ENCODE data around the gene CLIC5.

The CLIC5 gene

DNA sequence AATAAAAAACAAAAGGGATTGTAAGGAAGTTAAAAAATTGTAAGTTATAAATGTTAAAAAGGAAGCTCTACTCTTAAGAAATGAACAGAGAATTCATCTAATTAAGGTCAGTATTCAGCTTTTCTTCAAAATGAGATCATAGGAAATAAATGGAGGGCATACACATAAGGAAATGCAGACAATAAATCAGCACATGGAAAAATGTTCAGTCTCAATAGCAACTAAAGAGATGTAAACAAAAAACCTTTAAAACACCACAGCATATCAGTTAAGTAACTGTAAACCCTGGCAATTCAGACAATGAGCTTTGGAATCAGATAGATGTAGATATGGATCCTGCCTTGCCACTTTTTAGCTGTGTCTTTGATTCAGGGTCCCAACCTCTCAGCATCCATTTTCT lies 24.0 kb upstream of the CLIC5 start:
- H3K9me3 ChIP-seq (ENCODE audit: control insufficient read depth, low read length): no peaks in the 10 kb centered on the region

DNA sequence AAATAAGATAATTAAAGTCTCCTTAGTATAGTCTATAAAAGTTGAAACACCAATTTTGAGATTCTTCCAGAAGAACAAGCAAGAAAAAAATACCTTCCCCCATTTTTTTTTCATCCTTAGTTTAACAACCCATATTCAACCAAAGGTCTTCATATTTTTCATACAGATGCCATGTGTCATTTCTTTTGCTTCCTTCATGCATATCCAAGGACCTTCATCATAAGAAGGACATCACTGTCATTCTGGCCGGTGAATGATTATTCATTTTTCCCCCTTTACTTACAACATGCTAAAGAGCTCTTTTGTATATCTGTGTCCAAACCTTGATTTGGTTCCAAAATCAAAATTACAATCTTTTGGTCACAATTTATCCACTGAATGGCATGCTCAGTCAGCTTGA lies 21.3 kb upstream of the CLIC5 start:
- Histone ChIP-seq H3K36me3 (ENCODE audit: control insufficient read depth, insufficient read depth, low read length) (no peaks in the 10 kb centered on the region), H3K4me3 (ENCODE audit: insufficient read depth, low read depth, low read length, poor library complexity, severe bottlenecking) (no peak overlapping the region), H3K4me1 (ENCODE audit: control insufficient read depth, insufficient read depth, low read length, poor library complexity, severe bottlenecking) (no peaks in the 10 kb centered on the region), H3K27me3 (replicated peaks; ENCODE audit: control insufficient read depth, insufficient read depth, low read length, poor library complexity, severe bottlenecking) (no peaks in the 10 kb centered on the region), H3K9me3 (ENCODE audit: control insufficient read depth, low read length) (no peaks in the 10 kb centered on the region), H3K27ac (ENCODE audit: insufficient read depth, low read length, poor library complexity, severe bottlenecking) (no peak overlapping the region)
- DNase-seq: no peak

More for the DNA sequence above, 24.0 kb upstream of the CLIC5 start:
- no peaks in the 10 kb centered on the region for H3K27me3 ChIP-seq (replicated peaks; ENCODE audit: control insufficient read depth, insufficient read depth, low read length, poor library complexity, severe bottlenecking)
- no peaks in the 10 kb centered on the region for H3K4me1 ChIP-seq (ENCODE audit: control insufficient read depth, insufficient read depth, low read length, poor library complexity, severe bottlenecking)
- H3K4me3 ChIP-seq (ENCODE audit: insufficient read depth, low read depth, low read length, poor library complexity, severe bottlenecking): no peak overlapping the region
- DNase-seq: no peak
- no peaks in the 10 kb centered on the region for H3K36me3 ChIP-seq (ENCODE audit: control insufficient read depth, insufficient read depth, low read length)
- H3K27ac ChIP-seq (ENCODE audit: insufficient read depth, low read length, poor library complexity, severe bottlenecking): no peak overlapping the region

DNA sequence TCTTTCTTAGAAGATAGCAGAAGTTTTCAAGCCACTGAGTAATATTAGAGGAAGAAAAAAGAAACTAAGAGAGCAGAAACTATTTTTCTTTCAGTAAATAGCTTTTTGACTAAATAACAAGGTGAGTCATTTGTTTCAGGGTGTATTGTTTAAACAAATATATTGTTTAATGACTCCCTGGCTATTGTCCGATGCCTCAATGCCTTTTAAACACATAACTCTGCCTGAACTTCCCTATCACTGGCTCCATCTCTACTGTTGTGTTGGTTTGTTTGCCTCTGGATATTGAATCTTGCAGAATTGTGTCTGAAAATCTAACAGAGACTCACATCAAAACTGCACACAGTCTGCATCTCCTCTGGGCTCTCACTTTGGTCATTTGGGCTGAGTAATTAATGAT lies 19.6 kb upstream of the CLIC5 start:
- Histone ChIP-seq H3K9me3 (ENCODE audit: control insufficient read depth, low read length) (no peaks in the 10 kb centered on the region), H3K4me3 (ENCODE audit: insufficient read depth, low read depth, low read length, poor library complexity, severe bottlenecking) (no peak overlapping the region), H3K27me3 (replicated peaks; ENCODE audit: control insufficient read depth, insufficient read depth, low read length, poor library complexity, severe bottlenecking) (no peaks in the 10 kb centered on the region), H3K27ac (ENCODE audit: insufficient read depth, low read length, poor library complexity, severe bottlenecking) (no peak overlapping the region), H3K36me3 (ENCODE audit: control insufficient read depth, insufficient read depth, low read length) (no peaks in the 10 kb centered on the region), H3K4me1 (ENCODE audit: control insufficient read depth, insufficient read depth, low read length, poor library complexity, severe bottlenecking) (no peaks in the 10 kb centered on the region)
- no peak for DNase-seq

DNA sequence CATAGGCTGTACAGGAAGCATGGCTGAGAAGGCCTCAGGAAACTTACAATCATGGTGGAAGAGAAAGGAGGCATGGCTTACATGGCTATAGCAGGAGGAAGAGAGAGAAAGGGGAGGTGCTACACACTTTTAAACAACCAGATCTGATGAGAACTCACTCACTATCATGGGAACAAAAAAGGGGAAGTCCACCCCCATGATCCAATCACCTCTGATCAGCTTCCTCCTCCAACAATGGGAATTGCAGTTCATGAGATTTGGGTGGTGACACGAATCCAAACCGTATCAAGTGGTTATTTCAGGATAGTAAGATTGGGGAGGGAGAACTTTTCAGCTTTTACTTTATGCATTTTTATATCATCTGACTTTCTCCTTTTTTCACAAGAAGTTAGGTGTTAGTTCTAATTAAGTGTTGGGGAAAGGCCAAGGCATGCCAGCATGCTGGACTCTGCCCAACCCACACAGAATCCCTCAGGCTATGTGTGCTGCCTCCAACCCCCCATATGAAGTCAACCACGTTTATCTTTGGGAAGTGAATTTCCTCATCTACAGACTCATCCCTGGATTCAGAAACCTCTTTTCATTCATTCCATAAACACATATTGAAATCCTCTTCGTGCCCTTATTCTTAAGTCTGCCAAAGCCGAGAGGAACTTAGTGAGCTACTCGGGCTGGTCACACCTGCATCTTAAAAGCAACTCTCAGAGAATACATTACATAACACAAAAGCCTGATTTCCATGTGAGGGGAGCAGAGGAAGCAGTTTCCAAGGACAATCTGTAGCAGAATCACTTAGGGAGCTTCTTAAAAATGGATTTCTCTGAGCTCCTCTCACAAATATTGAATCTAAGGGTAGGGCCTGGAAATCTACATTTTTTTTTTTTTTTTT lies 16.7 kb upstream of the CLIC5 start:
- Histone ChIP-seq H3K27ac (ENCODE audit: insufficient read depth, low read length, poor library complexity, severe bottlenecking) (no peak overlapping the region), H3K9me3 (ENCODE audit: control insufficient read depth, low read length) (no peaks in the 10 kb centered on the region), H3K36me3 (ENCODE audit: control insufficient read depth, insufficient read depth, low read length) (no peaks in the 10 kb centered on the region), H3K4me1 (ENCODE audit: control insufficient read depth, insufficient read depth, low read length, poor library complexity, severe bottlenecking) (no peaks in the 10 kb centered on the region), H3K27me3 (replicated peaks; ENCODE audit: control insufficient read depth, insufficient read depth, low read length, poor library complexity, severe bottlenecking) (no peaks in the 10 kb centered on the region), H3K4me3 (ENCODE audit: insufficient read depth, low read depth, low read length, poor library complexity, severe bottlenecking) (no peak overlapping the region)
- no peak for DNase-seq

DNA sequence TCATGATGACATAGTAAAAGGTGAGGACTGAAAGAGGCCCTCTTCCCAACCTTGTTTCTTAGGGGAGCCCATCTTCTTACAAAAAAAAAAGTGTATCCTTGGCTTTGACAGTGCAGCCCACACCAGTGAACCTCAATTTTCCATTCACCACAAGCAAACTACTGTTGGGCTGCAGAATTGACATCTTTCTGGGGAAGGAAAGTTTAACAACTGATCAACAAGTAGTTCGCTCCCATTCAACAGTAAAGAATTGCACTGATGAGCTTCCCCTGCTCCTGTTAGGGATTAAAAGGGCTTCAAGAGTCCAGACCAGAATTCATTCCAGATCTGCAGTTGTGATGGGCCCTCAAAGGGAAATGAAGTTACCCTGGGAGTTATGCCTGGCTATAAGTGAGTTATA lies 13.9 kb upstream of the CLIC5 start:
- H3K27me3 ChIP-seq (replicated peaks; ENCODE audit: control insufficient read depth, insufficient read depth, low read length, poor library complexity, severe bottlenecking): no peaks in the 10 kb centered on the region
- H3K4me1 ChIP-seq (ENCODE audit: control insufficient read depth, insufficient read depth, low read length, poor library complexity, severe bottlenecking): no peaks in the 10 kb centered on the region
- DNase-seq: no peak
- H3K27ac ChIP-seq (ENCODE audit: insufficient read depth, low read length, poor library complexity, severe bottlenecking): no peak overlapping the region
- no peaks in the 10 kb centered on the region for H3K9me3 ChIP-seq (ENCODE audit: control insufficient read depth, low read length)
- H3K4me3 ChIP-seq (ENCODE audit: insufficient read depth, low read depth, low read length, poor library complexity, severe bottlenecking): no peak overlapping the region
- H3K36me3 ChIP-seq (ENCODE audit: control insufficient read depth, insufficient read depth, low read length): no peaks in the 10 kb centered on the region

DNA sequence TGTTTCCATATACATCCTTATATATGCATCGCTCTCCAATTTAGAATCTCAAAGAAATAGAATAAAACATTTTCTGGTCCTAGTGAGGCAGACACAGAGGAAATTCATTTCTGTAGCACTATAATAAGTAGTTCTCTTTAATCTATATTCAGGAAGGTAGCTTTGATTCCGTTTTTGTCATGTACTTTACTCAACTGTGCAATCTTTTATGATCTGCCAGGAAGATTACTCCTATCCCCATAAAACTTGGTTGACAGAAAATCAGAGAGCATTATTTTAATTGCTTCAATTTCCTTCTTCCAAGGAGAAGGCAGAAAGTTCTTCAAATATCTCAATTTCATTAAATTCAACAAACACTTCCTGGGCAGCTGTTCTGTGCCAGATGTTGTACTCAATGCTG lies 10.6 kb upstream of the CLIC5 start:
- H3K4me1 ChIP-seq (ENCODE audit: control insufficient read depth, insufficient read depth, low read length, poor library complexity, severe bottlenecking): no peaks in the 10 kb centered on the region
- H3K9me3 ChIP-seq (ENCODE audit: control insufficient read depth, low read length): no peaks in the 10 kb centered on the region
- no peaks in the 10 kb centered on the region for H3K27me3 ChIP-seq (replicated peaks; ENCODE audit: control insufficient read depth, insufficient read depth, low read length, poor library complexity, severe bottlenecking)
- no peaks in the 10 kb centered on the region for H3K36me3 ChIP-seq (ENCODE audit: control insufficient read depth, insufficient read depth, low read length)
- no peak for DNase-seq
- no peak overlapping the region for H3K4me3 ChIP-seq (ENCODE audit: insufficient read depth, low read depth, low read length, poor library complexity, severe bottlenecking)
- no peak overlapping the region for H3K27ac ChIP-seq (ENCODE audit: insufficient read depth, low read length, poor library complexity, severe bottlenecking)

DNA sequence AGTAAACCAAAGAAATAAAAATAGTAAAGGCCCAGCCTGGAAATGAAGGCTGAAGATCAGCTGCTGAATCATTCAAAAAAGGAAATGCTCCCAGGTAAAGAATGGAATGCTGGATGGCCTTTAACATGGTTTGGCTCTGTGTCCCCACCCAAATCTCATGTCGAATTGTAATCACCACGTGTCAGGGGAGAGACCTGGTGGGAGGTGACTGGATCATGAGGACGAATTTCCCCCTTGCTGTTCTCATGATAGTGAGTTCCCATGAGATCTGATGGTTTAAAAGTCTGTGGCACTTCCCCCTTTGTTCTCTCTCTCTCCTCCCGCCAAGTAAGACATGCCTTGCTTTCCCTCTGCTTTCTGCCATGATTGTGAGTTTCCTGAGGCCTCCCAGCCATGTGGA lies 9.9 kb upstream of the CLIC5 start:
- Histone ChIP-seq H3K9me3 (ENCODE audit: control insufficient read depth, low read length) (no peaks in the 10 kb centered on the region), H3K27me3 (replicated peaks; ENCODE audit: control insufficient read depth, insufficient read depth, low read length, poor library complexity, severe bottlenecking) (no peaks in the 10 kb centered on the region), H3K4me1 (ENCODE audit: control insufficient read depth, insufficient read depth, low read length, poor library complexity, severe bottlenecking) (no peaks in the 10 kb centered on the region), H3K36me3 (ENCODE audit: control insufficient read depth, insufficient read depth, low read length) (no peaks in the 10 kb centered on the region), H3K27ac (ENCODE audit: insufficient read depth, low read length, poor library complexity, severe bottlenecking) (no peak overlapping the region), H3K4me3 (ENCODE audit: insufficient read depth, low read depth, low read length, poor library complexity, severe bottlenecking) (no peak overlapping the region)
- no peak for DNase-seq

DNA sequence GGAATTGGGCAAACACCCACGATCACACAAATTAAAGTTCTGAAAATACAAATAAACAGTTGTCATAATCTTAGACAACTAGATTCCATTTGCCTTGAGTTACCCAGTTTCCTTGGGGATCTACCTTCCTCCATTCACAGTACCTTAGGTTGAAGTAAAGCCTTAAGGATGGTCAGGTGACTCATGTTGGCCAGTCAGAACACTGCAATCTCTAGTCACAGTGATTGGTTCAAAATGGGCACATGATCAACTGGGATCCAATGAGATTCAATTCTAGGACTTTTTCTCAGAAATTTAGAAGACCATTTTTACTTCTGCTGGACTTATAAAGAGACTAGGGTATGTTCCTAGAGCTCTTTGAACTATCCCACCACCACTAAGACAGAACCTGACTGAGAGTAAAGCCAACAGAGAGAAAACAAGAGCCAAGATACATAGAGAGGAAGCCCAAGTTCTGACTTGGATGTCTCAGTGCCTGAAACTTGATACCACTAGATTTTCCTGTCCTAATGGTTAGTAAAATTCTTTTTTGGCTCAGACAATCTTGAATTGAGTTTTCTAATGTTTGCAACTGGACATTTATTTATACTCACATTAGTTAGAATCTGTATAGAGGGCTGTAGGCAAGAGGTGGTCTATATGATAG lies 8.6 kb upstream of the CLIC5 start:
- DNase-seq: no peak
- H3K9me3 ChIP-seq (ENCODE audit: control insufficient read depth, low read length): no peaks in the 10 kb centered on the region
- no peaks in the 10 kb centered on the region for H3K36me3 ChIP-seq (ENCODE audit: control insufficient read depth, insufficient read depth, low read length)
- no peaks in the 10 kb centered on the region for H3K4me1 ChIP-seq (ENCODE audit: control insufficient read depth, insufficient read depth, low read length, poor library complexity, severe bottlenecking)
- H3K27ac ChIP-seq (ENCODE audit: insufficient read depth, low read length, poor library complexity, severe bottlenecking): no peak overlapping the region
- H3K27me3 ChIP-seq (replicated peaks; ENCODE audit: control insufficient read depth, insufficient read depth, low read length, poor library complexity, severe bottlenecking): no peaks in the 10 kb centered on the region
- H3K4me3 ChIP-seq (ENCODE audit: insufficient read depth, low read depth, low read length, poor library complexity, severe bottlenecking): no peak overlapping the region

DNA sequence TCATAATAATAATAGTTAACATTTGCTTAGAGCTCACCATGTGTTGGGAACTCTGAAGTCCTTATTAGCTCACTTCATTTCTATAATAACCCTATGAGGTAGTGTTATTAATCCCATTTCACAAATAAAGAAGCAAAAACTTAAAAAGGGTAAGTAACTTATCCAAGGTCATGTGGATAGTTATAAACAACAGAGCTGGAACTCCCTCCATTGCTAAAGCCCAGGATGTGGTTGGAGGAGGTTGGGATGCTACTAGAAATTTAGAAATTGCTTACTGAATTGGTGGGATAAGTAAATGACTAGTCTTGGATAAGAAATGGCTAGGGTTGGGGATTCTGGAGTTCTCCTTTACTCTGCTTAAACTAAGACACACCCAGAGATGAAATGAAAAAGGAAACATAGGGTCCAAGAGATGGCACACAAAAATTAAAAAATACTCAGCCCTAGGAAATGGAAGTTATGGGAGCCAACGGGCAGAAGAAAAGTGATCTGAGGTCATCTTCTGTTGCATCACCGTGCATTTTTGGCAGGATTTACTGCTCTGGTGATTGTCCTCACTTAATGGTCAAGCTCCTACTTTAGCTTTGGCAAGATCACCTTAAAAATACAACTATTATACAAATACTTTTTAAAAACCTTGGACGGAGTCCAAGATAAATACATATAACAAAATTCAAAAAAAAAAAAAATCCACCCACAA lies 7.7 kb upstream of the CLIC5 start:
- Histone ChIP-seq H3K27ac (ENCODE audit: insufficient read depth, low read length, poor library complexity, severe bottlenecking) (no peak overlapping the region), H3K36me3 (ENCODE audit: control insufficient read depth, insufficient read depth, low read length) (no peaks in the 10 kb centered on the region), H3K9me3 (ENCODE audit: control insufficient read depth, low read length) (no peaks in the 10 kb centered on the region), H3K4me1 (ENCODE audit: control insufficient read depth, insufficient read depth, low read length, poor library complexity, severe bottlenecking) (no peaks in the 10 kb centered on the region), H3K4me3 (ENCODE audit: insufficient read depth, low read depth, low read length, poor library complexity, severe bottlenecking) (no peak overlapping the region), H3K27me3 (replicated peaks; ENCODE audit: control insufficient read depth, insufficient read depth, low read length, poor library complexity, severe bottlenecking) (no peaks in the 10 kb centered on the region)
- no peak for DNase-seq

Data from effector memory CD4-positive, alpha-beta T cell (primary cell).